Parathyroid adenoma (tissue), 2 donors: ENCODE measurements around the gene REEP1.

ENCODE experiments used
- H2AFZ ChIP-seq: fragments of 300-600 bp; sonication (generic); one replicate; pipeline ENCODE4 v1.7.0; 2017; ENCODE audit warnings: antibody characterized with exemption, mild to moderate bottlenecking
- H3K27ac ChIP-seq: fragments of 300-600 bp; sonication (generic); one replicate; pipeline ENCODE4 v1.7.0; 2017
- H3K27me3 ChIP-seq: fragments of 300-600 bp; sonication (generic); one replicate; pipeline ENCODE4 v1.7.0; 2017; ENCODE audit warnings: low read length; ENCODE audit not compliant: control insufficient read depth, insufficient read depth
- H3K36me3 ChIP-seq: fragments of 300-600 bp; sonication (generic); one replicate; pipeline ENCODE4 v1.7.0; 2017; ENCODE audit warnings: low read length; ENCODE audit not compliant: control insufficient read depth, insufficient read depth
- H3K4me1 ChIP-seq: fragments of 300-600 bp; sonication (generic); one replicate; pipeline ENCODE4 v1.7.0; 2017; ENCODE audit warnings: control low read depth
- H3K4me2 ChIP-seq: fragments of 300-600 bp; sonication (generic); one replicate; pipeline ENCODE4 v1.7.0; 2017; ENCODE audit warnings: low read length
- H3K4me3 ChIP-seq: fragments of 300-600 bp; sonication (generic); one replicate; pipeline ENCODE4 v1.7.0; 2017; ENCODE audit warnings: low read depth, low read length
- H3K79me2 ChIP-seq: fragments of 300-600 bp; sonication (generic); one replicate; pipeline ENCODE4 v1.7.0; 2017; ENCODE audit warnings: control low read depth
- H3K9ac ChIP-seq: fragments of 300-600 bp; sonication (generic); one replicate; pipeline ENCODE4 v1.7.0; 2017; ENCODE audit warnings: mild to moderate bottlenecking
- H3K9me3 ChIP-seq: fragments of 300-600 bp; sonication (generic); one replicate; pipeline ENCODE4 v1.7.0; 2017; ENCODE audit warnings: low read length; ENCODE audit not compliant: control insufficient read depth
- TF ChIP-seq, protein P1 (sequence below): fragments of 300-600 bp; sonication (generic); IDR thresholded peaks from one replicate; pipeline ENCODE4 v1.7.0; 2017; ENCODE audit warnings: antibody characterized with exemption, mild to moderate bottlenecking
- donor health status: primary hyperparathyroidism.

Gene REEP1

DNA sequence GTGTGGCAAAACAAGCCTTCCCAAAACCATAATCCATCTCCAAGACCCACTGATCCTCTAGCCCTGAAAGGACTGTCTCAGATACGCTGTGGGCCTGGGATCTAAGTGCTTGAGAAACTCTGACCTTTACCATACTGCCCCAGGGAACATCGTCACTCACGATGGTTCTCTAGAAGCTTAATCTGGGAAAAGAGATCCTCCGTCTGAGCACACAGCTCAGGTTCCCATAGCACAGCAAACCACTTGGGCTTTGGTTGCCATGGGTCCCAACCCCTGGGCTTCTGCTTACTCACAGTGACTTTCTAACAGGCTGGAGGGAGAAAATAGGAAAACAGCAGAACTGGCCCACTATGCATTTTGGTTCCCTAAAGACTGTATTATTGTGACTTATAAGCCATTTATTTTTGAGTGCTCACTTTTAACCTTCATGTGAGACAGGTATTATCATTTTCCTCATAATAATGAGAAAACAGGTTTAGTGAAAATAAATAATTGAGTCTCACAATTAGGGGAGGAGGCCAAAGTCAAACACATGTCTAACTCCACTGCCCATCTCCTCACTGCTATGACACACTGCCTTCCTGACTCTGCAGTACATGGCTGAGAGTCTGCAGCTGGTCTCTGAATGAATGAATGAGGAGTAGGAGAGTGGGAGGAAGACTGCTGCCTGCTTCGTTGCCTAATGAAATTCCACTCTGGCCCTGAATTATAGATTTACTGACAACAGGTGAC, 46.7 kb downstream of the REEP1 start:
- Histone ChIP-seq H2AFZ (no peak overlapping the region), H3K36me3 (no peaks in the 10 kb centered on the region), H3K4me3 (no peak overlapping the region), H3K9me3 (no peaks in the 10 kb centered on the region), H3K79me2 (no peaks in the 10 kb centered on the region), H3K27ac (peak overlapping the region; percentile 50), H3K27me3 (no peaks in the 10 kb centered on the region), H3K4me2 (no peak overlapping the region), H3K9ac (no peak overlapping the region), H3K4me1 (peaks cover 8% of the 10 kb centered on the region)
- TF ChIP-seq, protein P1, sequence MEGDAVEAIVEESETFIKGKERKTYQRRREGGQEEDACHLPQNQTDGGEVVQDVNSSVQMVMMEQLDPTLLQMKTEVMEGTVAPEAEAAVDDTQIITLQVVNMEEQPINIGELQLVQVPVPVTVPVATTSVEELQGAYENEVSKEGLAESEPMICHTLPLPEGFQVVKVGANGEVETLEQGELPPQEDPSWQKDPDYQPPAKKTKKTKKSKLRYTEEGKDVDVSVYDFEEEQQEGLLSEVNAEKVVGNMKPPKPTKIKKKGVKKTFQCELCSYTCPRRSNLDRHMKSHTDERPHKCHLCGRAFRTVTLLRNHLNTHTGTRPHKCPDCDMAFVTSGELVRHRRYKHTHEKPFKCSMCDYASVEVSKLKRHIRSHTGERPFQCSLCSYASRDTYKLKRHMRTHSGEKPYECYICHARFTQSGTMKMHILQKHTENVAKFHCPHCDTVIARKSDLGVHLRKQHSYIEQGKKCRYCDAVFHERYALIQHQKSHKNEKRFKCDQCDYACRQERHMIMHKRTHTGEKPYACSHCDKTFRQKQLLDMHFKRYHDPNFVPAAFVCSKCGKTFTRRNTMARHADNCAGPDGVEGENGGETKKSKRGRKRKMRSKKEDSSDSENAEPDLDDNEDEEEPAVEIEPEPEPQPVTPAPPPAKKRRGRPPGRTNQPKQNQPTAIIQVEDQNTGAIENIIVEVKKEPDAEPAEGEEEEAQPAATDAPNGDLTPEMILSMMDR: no peak

DNA sequence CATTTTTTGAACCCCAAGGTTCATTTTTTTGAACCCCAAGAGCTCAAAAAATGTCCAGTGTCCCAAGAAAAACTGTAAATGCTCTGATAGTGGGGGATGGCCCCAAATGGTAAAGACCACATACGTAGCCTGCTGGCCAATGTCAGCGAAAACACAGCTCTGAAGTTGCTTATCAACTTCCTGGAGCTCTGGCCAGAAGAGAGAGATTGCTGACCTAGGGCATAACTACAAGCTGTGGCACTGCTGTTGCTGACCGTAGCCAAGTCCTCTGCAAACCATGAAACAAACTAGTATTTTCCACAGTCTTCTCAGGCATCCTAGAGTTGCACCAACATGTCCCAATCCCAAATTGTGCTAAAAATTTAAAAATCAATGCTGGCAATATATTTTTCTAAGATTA, 50.9 kb downstream of the REEP1 start:
- Histone ChIP-seq H3K4me1 (peaks cover 40% of the 10 kb centered on the region), H3K36me3 (no peaks in the 10 kb centered on the region)

DNA sequence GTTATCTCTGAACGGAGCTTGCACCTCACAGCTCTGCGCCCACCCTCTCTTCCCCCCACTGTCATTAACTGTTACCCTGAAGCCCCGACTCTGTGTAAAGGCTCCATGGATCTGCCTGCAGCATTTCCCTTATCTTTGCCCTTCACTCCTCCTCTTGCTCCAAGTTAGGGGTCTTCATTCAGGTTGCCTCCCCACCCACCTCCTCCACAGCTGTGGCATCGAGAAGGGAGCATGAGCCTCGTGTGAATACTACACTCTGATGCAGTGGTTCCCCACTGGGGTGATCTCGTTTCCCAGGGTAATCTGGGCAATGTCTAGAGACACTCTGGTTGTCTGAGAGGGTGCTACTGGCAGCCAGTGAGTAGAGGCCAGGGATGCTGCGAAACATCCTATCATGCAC, 51.4 kb downstream of the REEP1 start:
- H3K4me3 ChIP-seq: no peak overlapping the region
- H3K9me3 ChIP-seq: no peaks in the 10 kb centered on the region
- peak overlapping the region; percentile 70 for H3K27ac ChIP-seq
- TF ChIP-seq, protein P1: no peak
- H3K27me3 ChIP-seq: no peaks in the 10 kb centered on the region
- no peak overlapping the region for H2AFZ ChIP-seq
- no peaks in the 10 kb centered on the region for H3K36me3 ChIP-seq
- peaks cover 40% of the 10 kb centered on the region for H3K4me1 ChIP-seq
- H3K4me2 ChIP-seq: no peak overlapping the region
- H3K9ac ChIP-seq: no peak overlapping the region
- H3K79me2 ChIP-seq: no peaks in the 10 kb centered on the region

More for the DNA sequence above, 50.9 kb downstream of the REEP1 start:
- Histone ChIP-seq H3K9me3 (no peaks in the 10 kb centered on the region), H3K27me3 (no peaks in the 10 kb centered on the region), H3K9ac (no peak overlapping the region), H2AFZ (peak overlapping the region; percentile 76), H3K4me3 (no peak overlapping the region), H3K4me2 (no peak overlapping the region), H3K79me2 (no peaks in the 10 kb centered on the region), H3K27ac (peak overlapping the region; percentile 70)
- TF ChIP-seq, protein P1: no peak

DNA sequence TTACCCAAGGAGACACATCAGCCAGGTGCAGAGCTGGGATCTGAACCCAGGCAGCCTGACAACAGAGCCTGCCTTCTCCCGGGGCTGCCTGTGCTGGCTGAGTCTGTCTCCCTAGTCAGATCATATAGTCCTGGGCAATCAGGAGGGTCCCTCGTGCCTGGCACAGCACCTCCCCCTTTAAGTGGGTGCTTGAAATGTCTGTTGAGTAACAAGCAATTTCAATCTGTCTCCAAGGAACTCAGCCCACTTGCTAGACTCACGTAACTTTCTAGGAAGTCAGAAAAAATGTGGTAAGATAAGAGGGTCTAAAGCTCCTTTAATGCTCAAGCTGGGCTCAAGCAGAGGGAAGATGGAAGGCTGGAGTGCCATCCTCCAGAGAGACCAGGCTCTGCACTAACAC, 51.9 kb downstream of the REEP1 start:
- TF ChIP-seq, protein P1: no peak
- H3K4me1 ChIP-seq: peaks cover 39% of the 10 kb centered on the region
- no peaks in the 10 kb centered on the region for H3K36me3 ChIP-seq

DNA sequence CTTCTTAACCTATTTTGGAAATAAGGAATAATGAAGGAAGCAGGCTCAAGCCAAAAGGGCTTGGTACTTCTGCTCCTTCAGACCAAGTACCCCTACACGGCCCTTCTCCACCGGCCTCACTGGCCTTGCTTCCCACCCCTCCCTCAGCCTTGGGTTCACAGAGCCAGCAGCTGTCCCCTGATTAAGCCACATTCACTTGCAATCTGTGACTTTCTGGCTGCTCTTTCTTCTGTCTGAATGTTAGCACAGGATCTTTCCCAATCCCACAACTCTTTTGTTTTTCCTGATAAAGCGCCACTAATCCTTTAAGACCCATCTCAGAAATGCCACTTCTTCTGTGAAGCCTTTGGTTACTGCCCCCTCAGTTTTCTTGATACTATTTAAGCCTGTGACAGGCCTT, 52.4 kb downstream of the REEP1 start:
- TF ChIP-seq, protein P1: no peak
- Histone ChIP-seq H3K79me2 (no peaks in the 10 kb centered on the region), H3K36me3 (no peaks in the 10 kb centered on the region), H3K4me3 (no peak overlapping the region), H3K4me1 (peaks cover 39% of the 10 kb centered on the region), H2AFZ (peak overlapping the region; percentile 94), H3K27ac (peak overlapping the region; percentile 85), H3K4me2 (no peak overlapping the region), H3K27me3 (no peaks in the 10 kb centered on the region), H3K9me3 (no peaks in the 10 kb centered on the region), H3K9ac (no peak overlapping the region)

More for the DNA sequence above, 51.9 kb downstream of the REEP1 start:
- no peaks in the 10 kb centered on the region for H3K27me3 ChIP-seq
- H3K4me3 ChIP-seq: no peak overlapping the region
- H3K79me2 ChIP-seq: no peaks in the 10 kb centered on the region
- H3K4me2 ChIP-seq: no peak overlapping the region
- no peak overlapping the region for H3K27ac ChIP-seq
- no peak overlapping the region for H3K9ac ChIP-seq
- H2AFZ ChIP-seq: no peak overlapping the region
- no peaks in the 10 kb centered on the region for H3K9me3 ChIP-seq
